DND-41 (cell line): ENCODE results near the gene TBL1X.

Experiments
- CTCF ChIP-seq: IDR thresholded peaks from 2 replicates; pipeline ENCODE4 v1.5.1; 2012; ENCODE audit warnings: borderline replicate concordance, low read length, moderate library complexity, mild to moderate bottlenecking; ENCODE audit not compliant: poor library complexity, severe bottlenecking; ENCODE audit errors: extremely low read depth
- EZH2 ChIP-seq: IDR thresholded peaks from 3 replicates; pipeline ENCODE4 v1.6.1; 2012; ENCODE audit warnings: borderline replicate concordance, low read depth, mild to moderate bottlenecking, moderate library complexity, low read length, inconsistent platforms; ENCODE audit not compliant: severe bottlenecking

- no peak for TF ChIP-seq CTCF
- no peak for TF ChIP-seq EZH2
These were observed 322.2 kb downstream of the TBL1X start for GRCh38 chrX:9786798-9787635.
